NB4 (cell line): ENCODE results near the gene TSKU.

Experiments used
- DNase-seq: peaks from one replicate; pipeline ENCODE4 v3.0.0; 2010; ENCODE audit warnings: low read depth
- H3K4me3 ChIP-seq: one replicate; pipeline ENCODE4 v1.5.1; 2011; ENCODE audit warnings: mild to moderate bottlenecking, low read depth, low read length, moderate library complexity
- MAX ChIP-seq: IDR thresholded peaks from 2 replicates; pipeline ENCODE4 v1.6.1; 2011; ENCODE audit warnings: low read depth, low read length
- MYC ChIP-seq: IDR thresholded peaks from 2 replicates; pipeline ENCODE4 v1.6.1; 2011; ENCODE audit warnings: low read depth, low read length
- POLR2A ChIP-seq: IDR thresholded peaks from 2 replicates; pipeline ENCODE4 v1.6.1; 2011; ENCODE audit warnings: mild to moderate bottlenecking; ENCODE audit not compliant: insufficient read length; ENCODE audit errors: extremely low read depth
- TF ChIP-seq, protein P1 (sequence below): IDR thresholded peaks from one replicate; pipeline ENCODE4 v1.5.1; 2012; ENCODE audit warnings: low read depth, low read length

The TSKU gene

DNA sequence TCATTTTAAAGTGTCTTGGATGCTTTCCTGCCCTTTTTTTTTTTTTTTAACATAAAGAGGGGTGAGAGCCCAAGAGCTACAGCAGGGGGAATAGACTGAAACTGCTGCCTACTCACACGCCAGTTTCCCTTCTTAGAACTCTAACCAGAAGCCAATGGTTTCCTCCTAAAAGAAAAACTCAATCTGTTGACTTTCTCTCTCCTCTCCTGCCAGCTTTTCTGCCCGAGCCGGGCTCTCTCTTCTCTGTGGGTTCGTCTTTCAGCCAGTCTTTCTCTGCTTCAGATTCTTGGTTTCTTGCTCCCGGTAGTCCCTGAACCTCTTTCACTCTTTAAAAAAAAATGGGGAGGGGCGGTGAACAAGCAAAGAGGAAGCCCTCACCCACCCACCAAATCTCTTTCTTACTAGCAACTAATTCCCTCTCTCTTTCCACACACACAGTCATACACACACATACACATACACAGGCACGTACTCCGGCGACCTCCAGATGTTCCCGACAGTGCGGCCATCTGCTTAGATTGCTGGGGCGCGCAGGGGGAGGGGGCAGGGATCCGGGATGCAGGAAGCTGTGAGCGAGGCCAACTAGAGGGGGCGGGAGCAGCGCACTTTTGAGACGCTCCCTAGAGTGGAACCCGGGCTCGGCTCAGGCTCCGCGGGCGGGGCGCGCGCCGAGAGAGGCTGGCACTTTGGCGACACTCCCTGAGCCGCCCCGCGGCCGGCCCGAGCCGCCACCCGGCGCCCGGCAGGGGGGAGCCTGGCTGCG, 444 bp upstream of the TSKU start:
- H3K4me3 ChIP-seq: peak overlapping the region; percentile 83

GRCh38 chr11:76783896-76784813, 999 bp downstream of the TSKU start:
- peak overlapping the region; percentile 83 for H3K4me3 ChIP-seq
- peak; percentile 85 for DNase-seq
- no peak for TF ChIP-seq POLR2A

More for the DNA sequence above, 444 bp upstream of the TSKU start:
- peak; percentile 41 for TF ChIP-seq POLR2A
- TF ChIP-seq, protein P1, sequence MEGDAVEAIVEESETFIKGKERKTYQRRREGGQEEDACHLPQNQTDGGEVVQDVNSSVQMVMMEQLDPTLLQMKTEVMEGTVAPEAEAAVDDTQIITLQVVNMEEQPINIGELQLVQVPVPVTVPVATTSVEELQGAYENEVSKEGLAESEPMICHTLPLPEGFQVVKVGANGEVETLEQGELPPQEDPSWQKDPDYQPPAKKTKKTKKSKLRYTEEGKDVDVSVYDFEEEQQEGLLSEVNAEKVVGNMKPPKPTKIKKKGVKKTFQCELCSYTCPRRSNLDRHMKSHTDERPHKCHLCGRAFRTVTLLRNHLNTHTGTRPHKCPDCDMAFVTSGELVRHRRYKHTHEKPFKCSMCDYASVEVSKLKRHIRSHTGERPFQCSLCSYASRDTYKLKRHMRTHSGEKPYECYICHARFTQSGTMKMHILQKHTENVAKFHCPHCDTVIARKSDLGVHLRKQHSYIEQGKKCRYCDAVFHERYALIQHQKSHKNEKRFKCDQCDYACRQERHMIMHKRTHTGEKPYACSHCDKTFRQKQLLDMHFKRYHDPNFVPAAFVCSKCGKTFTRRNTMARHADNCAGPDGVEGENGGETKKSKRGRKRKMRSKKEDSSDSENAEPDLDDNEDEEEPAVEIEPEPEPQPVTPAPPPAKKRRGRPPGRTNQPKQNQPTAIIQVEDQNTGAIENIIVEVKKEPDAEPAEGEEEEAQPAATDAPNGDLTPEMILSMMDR: no peak
- TF ChIP-seq MYC: peak; percentile 77; the same call in 1 of the 2 replicates
- TF ChIP-seq MAX: peak; percentile 55; the same call in 1 of the 2 replicates
- DNase-seq: peak; percentile 96

DNA sequence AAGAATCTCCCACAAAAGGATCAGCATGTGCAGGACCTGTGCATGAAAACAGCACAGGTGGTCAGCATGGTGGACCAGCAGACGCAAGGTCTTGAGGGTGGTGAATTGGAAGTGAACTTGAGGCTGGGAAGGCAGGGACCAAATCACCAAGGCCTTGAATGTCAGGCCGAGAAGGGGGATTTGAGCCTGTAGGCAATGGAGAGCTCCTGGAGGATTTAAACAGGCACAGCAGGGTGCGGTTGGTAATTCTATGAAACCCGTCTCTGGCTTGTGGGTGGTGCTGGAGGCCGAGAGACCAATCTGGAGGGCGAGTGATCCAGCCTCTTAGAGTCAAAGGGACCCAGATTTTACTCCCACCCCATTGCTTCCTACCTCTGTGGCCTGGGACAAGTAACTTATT, 2.4 kb downstream of the TSKU start:
- TF ChIP-seq POLR2A: no peak
- TF ChIP-seq, protein P1: no peak
- TF ChIP-seq MYC: no peak
- TF ChIP-seq MAX: no peak
- no peak for DNase-seq
- H3K4me3 ChIP-seq: no peak overlapping the region

DNA sequence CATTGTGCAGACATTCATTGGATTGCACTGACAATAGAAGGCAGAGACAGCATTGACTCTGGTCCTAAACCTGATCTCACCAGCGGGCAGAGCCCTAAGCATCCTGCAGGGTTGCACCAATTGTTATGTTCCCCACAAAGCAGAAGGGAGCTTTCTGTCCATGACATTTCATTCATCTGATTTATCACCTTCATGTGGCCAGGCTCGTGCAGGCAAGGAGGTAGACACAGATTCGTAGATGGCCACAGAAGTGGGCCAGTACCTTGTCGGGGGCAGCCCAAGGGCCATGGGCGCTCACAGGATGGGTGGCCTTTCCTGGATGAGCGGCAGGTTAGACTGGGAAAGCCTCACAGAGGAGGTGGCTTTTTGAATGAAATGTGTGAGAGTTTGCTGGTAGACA, 2.9 kb downstream of the TSKU start:
- no peak overlapping the region for H3K4me3 ChIP-seq
- no peak for DNase-seq
- TF ChIP-seq POLR2A: no peak
- no peak for TF ChIP-seq MAX
- TF ChIP-seq, protein P1: no peak
- no peak for TF ChIP-seq MYC

DNA sequence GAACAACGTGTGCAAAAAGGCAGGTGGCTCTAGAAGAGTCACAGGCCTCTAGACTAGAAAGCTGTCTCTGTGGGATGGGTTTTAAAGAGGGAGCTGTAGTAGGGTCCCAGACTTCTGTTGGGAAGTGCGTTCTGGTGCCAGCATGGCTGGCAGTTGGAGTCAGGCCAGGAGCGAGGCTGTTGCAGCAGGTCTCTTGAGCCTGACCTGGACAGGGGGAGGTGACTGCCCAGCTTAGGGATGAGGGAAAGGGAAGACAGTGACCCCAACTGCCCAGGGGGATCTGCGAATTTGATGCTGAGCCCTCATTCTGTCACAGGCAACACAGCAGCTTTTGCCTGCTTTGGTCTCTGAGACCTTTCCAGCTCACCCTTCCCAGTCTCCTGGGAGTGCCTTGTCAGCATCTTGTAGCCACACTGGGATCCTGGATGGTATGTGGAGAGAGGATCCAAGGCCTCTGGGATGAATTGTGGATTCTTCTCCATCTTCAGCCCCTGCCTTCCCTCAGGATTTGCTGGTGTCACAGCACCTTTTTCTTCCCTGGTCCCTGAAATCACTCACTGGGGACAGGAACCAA, 3.4 kb downstream of the TSKU start:
- no peak for DNase-seq
- H3K4me3 ChIP-seq: no peak overlapping the region
- no peak for TF ChIP-seq MAX
- TF ChIP-seq, protein P1: no peak

DNA sequence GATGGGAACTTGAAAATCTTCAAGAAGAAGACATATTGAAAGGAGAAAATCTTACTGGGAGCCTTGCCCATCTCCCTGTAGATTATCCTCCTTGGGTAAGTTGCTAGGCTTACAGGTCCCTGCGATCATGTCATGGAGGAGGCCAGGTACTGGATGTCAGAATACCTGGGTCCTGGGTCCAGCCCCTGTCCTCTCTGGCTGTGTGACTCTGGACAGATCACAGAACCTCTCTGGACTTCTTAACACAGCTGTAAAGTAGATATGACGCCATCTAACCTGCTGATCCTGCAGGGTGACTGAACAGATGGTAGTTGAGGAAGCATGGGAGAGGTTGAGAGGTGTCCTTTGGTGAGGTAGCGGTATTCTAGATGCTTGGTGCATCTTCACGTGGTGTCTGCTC, 4.1 kb downstream of the TSKU start:
- H3K4me3 ChIP-seq: no peak overlapping the region
- no peak for DNase-seq
- TF ChIP-seq, protein P1: no peak
- TF ChIP-seq MAX (no peak), MYC (no peak), POLR2A (no peak)
